Measurements from ENCODE around the gene PFN2. TPM values are rescaled to one million over a fixed set of nuclear protein-coding genes. Genes with fewer than 3 reads are reported as not detected.

The PFN2 gene
- total and polyA plus RNA-seq, 3 experiments from 2014 or later = 2.7 to 5.3 (median 3.4) TPM

GRCh38 chr3:149934524-149934923, 36.2 kb downstream of the PFN2 start:
- Mint-ChIP-seq H3K27ac (peak overlapping the region in 2 of 8 donors; percentile 43 to 58), H3K9me3 (no peaks in the 10 kb centered on the region), H3K4me1 (peaks cover 17 to 43% (median 42%) of the 10 kb centered on the region in 3 donors), H3K27me3 (no peaks in the 10 kb centered on the region), H3K4me3 (no peak overlapping the region), H3K36me3 (peaks cover 14 to 42% (median 15%) of the 10 kb centered on the region in 3 donors)
- no peak overlapping the region for H3K27ac ChIP-seq (ENCODE audit: low read depth, low read length)
- H3K4me1 ChIP-seq (ENCODE audit: insufficient read depth, low read length) = peaks cover 4% of the 10 kb centered on the region
- POLR2A ChIA-PET = no interaction called here
- no peaks in the 10 kb centered on the region for H3K36me3 ChIP-seq (ENCODE audit: insufficient read depth, low read length)
- CTCF ChIA-PET = no interaction called here
- no peak overlapping the region for H3K4me3 ChIP-seq (ENCODE audit: low read length)
- no peak for DNase-seq
- no peaks in the 10 kb centered on the region for H3K27me3 ChIP-seq (ENCODE audit: insufficient read depth, low read length, poor library complexity, severe bottlenecking)
- H3K9me3 ChIP-seq (ENCODE audit: low read length) = no peaks in the 10 kb centered on the region

- ChIA-PET POLR2A (no interaction called here), CTCF (no interaction called here)
- Mint-ChIP-seq H3K36me3 (peaks cover 11 to 41% (median 15%) of the 10 kb centered on the region in 3 donors), H3K4me3 (no peak overlapping the region), H3K9me3 (no peaks in the 10 kb centered on the region), H3K4me1 (peaks cover 17 to 40% (median 36%) of the 10 kb centered on the region in 3 donors), H3K27me3 (no peaks in the 10 kb centered on the region), H3K27ac (peak overlapping the region in 5 of 8 donors; percentile 15 to 58 (median 48))
- DNase-seq = no peak
- Histone ChIP-seq H3K27me3 (ENCODE audit: insufficient read depth, low read length, poor library complexity, severe bottlenecking) (no peaks in the 10 kb centered on the region), H3K4me3 (ENCODE audit: low read length) (no peak overlapping the region), H3K4me1 (ENCODE audit: insufficient read depth, low read length) (peaks cover 4% of the 10 kb centered on the region), H3K27ac (ENCODE audit: low read depth, low read length) (no peak overlapping the region), H3K36me3 (ENCODE audit: insufficient read depth, low read length) (no peaks in the 10 kb centered on the region), H3K9me3 (ENCODE audit: low read length) (no peaks in the 10 kb centered on the region)
Measured at GRCh38 chr3:149933858-149934257, 36.8 kb downstream of the PFN2 start.

GRCh38 chr3:149933008-149933407, 37.7 kb downstream of the PFN2 start:
- peaks cover 4% of the 10 kb centered on the region for H3K4me1 ChIP-seq (ENCODE audit: insufficient read depth, low read length)
- Mint-ChIP-seq H3K27ac (peak overlapping the region in 1 of 8 donors; percentile 21), H3K4me3 (no peak overlapping the region), H3K9me3 (no peaks in the 10 kb centered on the region), H3K36me3 (peaks cover 12 to 42% (median 19%) of the 10 kb centered on the region in 3 donors), H3K27me3 (no peaks in the 10 kb centered on the region), H3K4me1 (peaks cover 17 to 36% (median 31%) of the 10 kb centered on the region in 3 donors)
- CTCF ChIA-PET = no interaction called here
- no peak overlapping the region for H3K4me3 ChIP-seq (ENCODE audit: low read length)
- DNase-seq = no peak
- no peaks in the 10 kb centered on the region for H3K9me3 ChIP-seq (ENCODE audit: low read length)
- H3K36me3 ChIP-seq (ENCODE audit: insufficient read depth, low read length) = no peaks in the 10 kb centered on the region
- H3K27me3 ChIP-seq (ENCODE audit: insufficient read depth, low read length, poor library complexity, severe bottlenecking) = no peaks in the 10 kb centered on the region
- POLR2A ChIA-PET = no interaction called here
- H3K27ac ChIP-seq (ENCODE audit: low read depth, low read length) = no peak overlapping the region

GRCh38 chr3:149920119-149920518, 50.6 kb downstream of the PFN2 start:
- H3K27ac Mint-ChIP-seq = peak overlapping the region in 1 of 8 donors; percentile 14
- peaks cover 4 to 8% (median 5%) of the 10 kb centered on the region in 3 donors for H3K4me1 Mint-ChIP-seq
- Histone ChIP-seq H3K27me3 (ENCODE audit: insufficient read depth, low read length, poor library complexity, severe bottlenecking) (no peaks in the 10 kb centered on the region), H3K4me3 (ENCODE audit: low read length) (no peak overlapping the region), H3K27ac (ENCODE audit: low read depth, low read length) (no peak overlapping the region), H3K36me3 (ENCODE audit: insufficient read depth, low read length) (no peaks in the 10 kb centered on the region), H3K4me1 (ENCODE audit: insufficient read depth, low read length) (no peaks in the 10 kb centered on the region), H3K9me3 (ENCODE audit: low read length) (no peaks in the 10 kb centered on the region)
- peaks cover 17 to 42% (median 18%) of the 10 kb centered on the region in 3 donors for H3K36me3 Mint-ChIP-seq
- ChIA-PET CTCF (no interaction called here), POLR2A (no interaction called here)
- H3K27me3 Mint-ChIP-seq = no peaks in the 10 kb centered on the region
- no peaks in the 10 kb centered on the region for H3K9me3 Mint-ChIP-seq
- no peak for DNase-seq
- H3K4me3 Mint-ChIP-seq = no peak overlapping the region

- no peaks in the 10 kb centered on the region for H3K27me3 Mint-ChIP-seq
- ChIA-PET CTCF (no interaction called here), POLR2A (no interaction called here)
- no peak overlapping the region for H3K27ac Mint-ChIP-seq
- Histone ChIP-seq H3K27me3 (ENCODE audit: insufficient read depth, low read length, poor library complexity, severe bottlenecking) (no peaks in the 10 kb centered on the region), H3K27ac (ENCODE audit: low read depth, low read length) (no peak overlapping the region), H3K4me1 (ENCODE audit: insufficient read depth, low read length) (no peaks in the 10 kb centered on the region), H3K9me3 (ENCODE audit: low read length) (no peaks in the 10 kb centered on the region), H3K36me3 (ENCODE audit: insufficient read depth, low read length) (no peaks in the 10 kb centered on the region), H3K4me3 (ENCODE audit: low read length) (no peak overlapping the region)
- H3K4me1 Mint-ChIP-seq = peaks cover 4 to 8% (median 5%) of the 10 kb centered on the region in 3 donors
- no peak for DNase-seq
- no peaks in the 10 kb centered on the region for H3K9me3 Mint-ChIP-seq
- H3K4me3 Mint-ChIP-seq = no peak overlapping the region
- peaks cover 17 to 44% (median 18%) of the 10 kb centered on the region in 3 donors for H3K36me3 Mint-ChIP-seq
Measured at GRCh38 chr3:149919509-149919908, 51.2 kb downstream of the PFN2 start.

GRCh38 chr3:149917124-149917667, 53.5 kb downstream of the PFN2 start:
- H3K27me3 Mint-ChIP-seq = no peaks in the 10 kb centered on the region

More at GRCh38 chr3:149917124-149917667, 53.5 kb downstream of the PFN2 start:
- Histone ChIP-seq H3K36me3 (ENCODE audit: insufficient read depth, low read length) (no peaks in the 10 kb centered on the region), H3K9me3 (ENCODE audit: low read length) (no peaks in the 10 kb centered on the region), H3K4me3 (ENCODE audit: low read length) (no peak overlapping the region), H3K4me1 (ENCODE audit: insufficient read depth, low read length) (no peaks in the 10 kb centered on the region), H3K27me3 (ENCODE audit: insufficient read depth, low read length, poor library complexity, severe bottlenecking) (no peaks in the 10 kb centered on the region), H3K27ac (ENCODE audit: low read depth, low read length) (no peak overlapping the region)
- Mint-ChIP-seq H3K9me3 (no peaks in the 10 kb centered on the region), H3K36me3 (peaks cover 14 to 51% (median 25%) of the 10 kb centered on the region in 3 donors), H3K4me3 (no peak overlapping the region), H3K27ac (peak overlapping the region in 1 of 8 donors; percentile 4), H3K4me1 (peaks cover 4 to 8% (median 5%) of the 10 kb centered on the region in 3 donors)
- CTCF ChIA-PET = no interaction called here
- POLR2A ChIA-PET = no interaction called here
- DNase-seq = no peak

Other genes starting within 250 kb of the PFN2 start
- 10 to 100 TPM; 42.4 to 48.4 TPM for gene COMMD2, start 218.4 kb downstream of the PFN2 start, total RNA-seq
- 68.4 TPM for gene COMMD2, start 218.4 kb downstream of the PFN2 start, polyA plus RNA-seq
- gene ANKUB1, start 178.3 kb downstream of the PFN2 start, total RNA-seq = not detected
- not detected for gene ANKUB1, start 178.3 kb downstream of the PFN2 start, polyA plus RNA-seq
- gene RNF13, start 157.7 kb downstream of the PFN2 start, total RNA-seq = 10 to 100 TPM; 33.5 to 33.6 TPM
- gene RNF13, start 157.7 kb downstream of the PFN2 start, polyA plus RNA-seq = 110 TPM